SK-N-SH (cell line): Measurements from ENCODE around the gene LIMK2. TPM values are rescaled to one million over a fixed set of nuclear protein-coding genes. Genes with fewer than 3 reads are reported as not detected.

ENCODE experiments used
- CTCF ChIA-PET: fragments of 300-600, 350-600 bp; formaldehyde crosslinking; extraction: SDS; loops from one replicate; lab custom pipeline; 2021; lab: Yijun Ruan, JAX
- POLR2A ChIA-PET: fragments of 350-600 bp; sonication (Branson Sonifier 250); formaldehyde crosslinking; extraction: SDS; loops from one replicate; lab custom pipeline; 2020; ENCODE audit warnings: antibody characterized with exemption, inconsistent platforms; lab: Yijun Ruan, JAX
- DNase-seq: peaks from one replicate; pipeline ENCODE4 v3.0.0; 2012
- H2AFZ ChIP-seq: fragments of 200-600 bp; sonication (generic); 2 replicates; pipeline ENCODE4 v1.8.1; 2016; ENCODE audit warnings: antibody characterized with exemption, mild to moderate bottlenecking, low read depth
- H3F3A ChIP-seq: fragments of 200-600 bp; sonication (generic); replicated peaks from 2 replicates; pipeline ENCODE3; 2016; ENCODE audit warnings: antibody characterized with exemption, mild to moderate bottlenecking; ENCODE audit not compliant: insufficient read depth
- H3K27ac ChIP-seq, 2 experiments: fragments of 200-500 bp in 1 of 2; fragments of 200-600 bp in 1 of 2; sonication (Bioruptor generic) in 1 of 2; sonication (generic), shearing (Covaris generic) in 1 of 2; 2 replicates each; pipeline versions ENCODE4 v1.5.1 to v1.6.1; 2014 to 2016; ENCODE audit warnings: low read depth in 2 of 2, inconsistent platforms in 1 of 2, low read length in 1 of 2, mild to moderate bottlenecking in 1 of 2, mixed read lengths in 1 of 2
- H3K27me3 ChIP-seq: fragments of 200-600 bp; sonication (generic), shearing (Covaris generic); 2 replicates; pipeline ENCODE4 v1.6.1; 2016; ENCODE audit warnings: mixed run types; ENCODE audit not compliant: insufficient read depth
- H3K36me3 ChIP-seq, 2 experiments: fragments of 200-500 bp in 1 of 2; fragments of 200-600 bp in 1 of 2; sonication (Bioruptor generic) in 1 of 2; sonication (generic) in 1 of 2; replicated peaks in 1 of 2; 2 replicates each; pipeline versions ENCODE3 to v1.5.1; 2014 to 2016; ENCODE audit warnings: low read length in 1 of 2, mild to moderate bottlenecking in 1 of 2; ENCODE audit not compliant: insufficient read depth in 2 of 2, control insufficient read depth in 1 of 2
- H3K4me1 ChIP-seq, 2 experiments: fragments of 200-500 bp in 1 of 2; fragments of 200-600 bp in 1 of 2; sonication (Bioruptor generic) in 1 of 2; sonication (generic), shearing (Covaris generic) in 1 of 2; 2 replicates each; pipeline versions ENCODE4 v1.5.1 to v1.6.1; 2014 to 2016; ENCODE audit warnings: low read depth in 1 of 2, low read length in 1 of 2, mixed run types in 1 of 2; ENCODE audit not compliant: insufficient read depth in 2 of 2, control insufficient read depth in 1 of 2
- H3K4me2 ChIP-seq: fragments of 200-600 bp; sonication (generic), shearing (Covaris generic); 2 replicates; pipeline ENCODE4 v1.6.1; 2017; ENCODE audit warnings: mixed run types
- H3K4me3 ChIP-seq, 2 experiments: fragments of 200-500 bp in 1 of 2; fragments of 200-600 bp in 1 of 2; sonication (Bioruptor generic) in 1 of 2; sonication (generic), shearing (Covaris generic) in 1 of 2; 2 replicates each; pipeline versions ENCODE4 v1.5.1 to v1.8.1; 2014 to 2016; ENCODE audit warnings: low read depth in 2 of 2, inconsistent platforms in 1 of 2, low read length in 1 of 2, mild to moderate bottlenecking in 1 of 2, mixed read lengths in 1 of 2, moderate library complexity in 1 of 2
- H3K79me2 ChIP-seq: fragments of 200-600 bp; sonication (generic); 2 replicates; pipeline ENCODE4 v1.8.1; 2017; ENCODE audit warnings: mild to moderate bottlenecking; ENCODE audit not compliant: insufficient read depth
- H3K9ac ChIP-seq: fragments of 200-600 bp; sonication (generic); 2 replicates; pipeline ENCODE4 v1.6.1; 2017; ENCODE audit warnings: mixed run types
- H3K9me2 ChIP-seq: fragments of 200-600 bp; sonication (generic); 2 replicates; pipeline ENCODE4 v1.6.1; 2017; ENCODE audit warnings: mixed run types
- H3K9me3 ChIP-seq: fragments of 200-600 bp; sonication (generic); 2 replicates; pipeline ENCODE4 v1.6.1; 2017; ENCODE audit warnings: mixed run types, mild to moderate bottlenecking, moderate library complexity
- H4K20me1 ChIP-seq: fragments of 200-600 bp; sonication (generic); 2 replicates; pipeline ENCODE4 v1.6.1; 2017; ENCODE audit warnings: mild to moderate bottlenecking, mixed run types; ENCODE audit not compliant: insufficient read depth
- CHD2 ChIP-seq: fragments of 150-350 bp; IDR thresholded peaks from 2 replicates; pipeline ENCODE4 v1.6.1; 2018; ENCODE audit warnings: low read length; ENCODE audit not compliant: partially characterized antibody
- CTCF ChIP-seq: fragments of 200-600 bp; sonication (generic); IDR thresholded peaks from 2 replicates; pipeline ENCODE4 v1.6.1; 2017; ENCODE audit warnings: antibody characterized with exemption, mild to moderate bottlenecking, moderate library complexity
- ELF1 ChIP-seq: IDR thresholded peaks from 2 replicates; pipeline ENCODE4 v1.4.0; 2012
- EP300 ChIP-seq, 2 experiments: IDR thresholded peaks; 2 replicates each; pipeline versions ENCODE4 v1.4.0 to v1.6.1; 2012; ENCODE audit warnings: borderline replicate concordance in 1 of 2, low read depth in 1 of 2, low read length in 1 of 2
- FOSL2 ChIP-seq: IDR thresholded peaks from 2 replicates; pipeline ENCODE4 v1.4.0; 2012; ENCODE audit warnings: low read depth, mild to moderate bottlenecking, moderate library complexity, borderline replicate concordance
- GABPA ChIP-seq: IDR thresholded peaks from 2 replicates; pipeline ENCODE4 v1.4.0; 2012; ENCODE audit warnings: low read depth, mild to moderate bottlenecking
- GATA2 ChIP-seq: sonication (generic); formaldehyde crosslinking; IDR thresholded peaks from 2 replicates; pipeline ENCODE4 v1.5.0; 2020; ENCODE audit warnings: mild to moderate bottlenecking, missing genetic modification reagents
- IRF3 ChIP-seq: fragments of 150-350 bp; IDR thresholded peaks from 2 replicates; pipeline ENCODE4 v1.6.1; 2016; ENCODE audit warnings: mild to moderate bottlenecking, low read depth, low read length
- MAX ChIP-seq: IDR thresholded peaks from 2 replicates; pipeline ENCODE4 v1.4.0; 2012; ENCODE audit warnings: low read depth
- MXI1 ChIP-seq: IDR thresholded peaks from 2 replicates; pipeline ENCODE4 v1.6.1; 2012; ENCODE audit warnings: mild to moderate bottlenecking, low read depth, low read length, improper control_type of control experiment
- NRF1 ChIP-seq: IDR thresholded peaks from 2 replicates; pipeline ENCODE4 v1.6.1; 2012; ENCODE audit warnings: low read depth, mild to moderate bottlenecking, low read length
- POLR2AphosphoS5 ChIP-seq: IDR thresholded peaks from 2 replicates; pipeline ENCODE4 v1.6.1; 2012; ENCODE audit warnings: low read depth, low read length
- RCOR1 ChIP-seq: fragments of 150-350 bp; IDR thresholded peaks from 2 replicates; pipeline ENCODE4 v1.6.1; 2017; ENCODE audit warnings: antibody characterized with exemption, low read length
- REST ChIP-seq: IDR thresholded peaks from 2 replicates; pipeline ENCODE4 v1.6.1; 2012; ENCODE audit warnings: mild to moderate bottlenecking, low read depth, low read length, moderate library complexity
- RFX5 ChIP-seq: IDR thresholded peaks from 2 replicates; pipeline ENCODE4 v1.6.1; 2012; ENCODE audit warnings: mild to moderate bottlenecking, improper control_type of control experiment, low read length
- RXRA ChIP-seq: IDR thresholded peaks from 2 replicates; pipeline ENCODE4 v1.4.0; 2012; ENCODE audit warnings: low read depth, mild to moderate bottlenecking, borderline replicate concordance
- SMC3 ChIP-seq: IDR thresholded peaks from 2 replicates; pipeline ENCODE4 v1.6.1; 2012; ENCODE audit warnings: low read depth, low read length, improper control_type of control experiment
- TAF1 ChIP-seq: IDR thresholded peaks from 2 replicates; pipeline ENCODE4 v1.6.1; 2012; ENCODE audit warnings: low read depth, mild to moderate bottlenecking, low read length, moderate library complexity, borderline replicate concordance
- TEAD4 ChIP-seq: IDR thresholded peaks from 2 replicates; pipeline ENCODE4 v1.4.0; 2012; ENCODE audit warnings: mild to moderate bottlenecking, borderline replicate concordance; ENCODE audit not compliant: insufficient read depth
- ZBTB33 ChIP-seq: IDR thresholded peaks from 2 replicates; pipeline ENCODE4 v1.4.0; 2012; ENCODE audit warnings: low read depth, borderline replicate concordance
- WGBS: methylation state at CpG from one replicate; pipeline ENCODE4 v1.1.6; 2017; ENCODE audit warnings: low lambda C conversion rate; 5-methylcytosine and 5-hydroxymethylcytosine counted together
- polyA plus RNA-seq, 3 experiments: library from polyadenylated mRNA; depleted of rRNA; stranded (reverse); fragments of >200 nt; gene quantifications; 2 replicates each; pipeline ENCODE4 v1.2.3, GENCODE V29; 2012

LIMK2 gene
- polyA plus RNA-seq, 1 of the 3 experiments (the other 2 are of a cell fraction): 9.8 TPM

GRCh38 chr22:31221084-31221483 is 9.0 kb downstream of the LIMK2 start:
- Histone ChIP-seq H3K4me3 (no peak overlapping the region), H3K4me1 (peaks cover 0 to 7% of the 10 kb centered on the region in 2 experiments; a peak in 2 of 4 replicates), H3K9me3 (no peaks in the 10 kb centered on the region), H3K79me2 (peaks cover 94% of the 10 kb centered on the region), H2AFZ (no peak overlapping the region), H3K36me3 (no peaks in the 10 kb centered on the region), H3K4me2 (no peak overlapping the region), H3K27me3 (no peaks in the 10 kb centered on the region), H4K20me1 (no peaks in the 10 kb centered on the region), H3F3A (peaks cover 6% of the 10 kb centered on the region), H3K27ac (no peak overlapping the region), H3K9ac (no peak overlapping the region), H3K9me2 (no peaks in the 10 kb centered on the region)
- POLR2A ChIA-PET: no interaction called here
- 97% methylated on average over 4 of the region's 4 CpGs for WGBS
- TF ChIP-seq GABPA (no peak), NRF1 (no peak), POLR2AphosphoS5 (no peak), RXRA (no peak), TAF1 (no peak), MAX (no peak), CTCF (no peak), SMC3 (no peak), MXI1 (no peak), RFX5 (no peak), GATA2 (CRISPR knock-in tag) (no peak), RCOR1 (no peak), CHD2 (no peak), EP300 (IDR thresholded peaks at IDR 0.05; ENCODE audit: borderline replicate concordance in 1 of 2, low read depth in 1 of 2, low read length in 1 of 2) (no peak), FOSL2 (no peak), IRF3 (no peak), ZBTB33 (no peak), ELF1 (no peak), TEAD4 (no peak), REST (no peak)
- no peak for DNase-seq
- CTCF ChIA-PET: interaction anchor here (1.2 kb wide), 1 partner anchor 9 kb away, joined by 6 read pairs; the partner anchor contains the start of gene LIMK2
